Trophoblast cell (in vitro differentiated cells and primary cell): ENCODE measurements around the gene CRYBG1.

ENCODE experiments used
- DNase-seq, 2 donors: peaks; one replicate each; pipeline ENCODE4 v3.0.0-alpha.2; 2016
- H2AFZ ChIP-seq: 2 replicates; pipeline ENCODE4 v1.6.1; 2013; ENCODE audit warnings: low read length, moderate library complexity, mild to moderate bottlenecking; ENCODE audit not compliant: insufficient read depth, poor library complexity
- H2AK5ac ChIP-seq: 2 replicates; pipeline ENCODE4 v1.6.1; 2013; ENCODE audit warnings: mild to moderate bottlenecking, low read length
- H2BK120ac ChIP-seq: 2 replicates; pipeline ENCODE4 v1.6.1; 2013; ENCODE audit warnings: low read length, mild to moderate bottlenecking, moderate library complexity; ENCODE audit not compliant: insufficient read depth, poor library complexity
- H2BK12ac ChIP-seq: 2 replicates; pipeline ENCODE4 v1.6.1; 2013; ENCODE audit warnings: mild to moderate bottlenecking, low read length, moderate library complexity
- H2BK5ac ChIP-seq: 2 replicates; pipeline ENCODE4 v1.6.1; 2013; ENCODE audit warnings: low read length, low read depth, moderate library complexity, mild to moderate bottlenecking; ENCODE audit not compliant: poor library complexity
- H3K14ac ChIP-seq: 2 replicates; pipeline ENCODE4 v1.6.1; 2013; ENCODE audit warnings: mild to moderate bottlenecking, low read length
- H3K18ac ChIP-seq: 2 replicates; pipeline ENCODE4 v1.6.1; 2013; ENCODE audit warnings: mild to moderate bottlenecking, low read length
- H3K23ac ChIP-seq: 2 replicates; pipeline ENCODE4 v1.6.1; 2013; ENCODE audit warnings: low read length
- H3K27ac ChIP-seq: 2 replicates; pipeline ENCODE4 v1.5.1; 2013; ENCODE audit warnings: low read depth, mild to moderate bottlenecking, inconsistent platforms, low read length, moderate library complexity
- H3K27me3 ChIP-seq: 2 replicates; pipeline ENCODE4 v1.6.1; 2013; ENCODE audit warnings: inconsistent platforms, mild to moderate bottlenecking, low read length, moderate library complexity; ENCODE audit not compliant: insufficient read depth
- H3K36me3 ChIP-seq, 2 experiments: 1 replicate in 1 of 2; 2 replicates in 1 of 2; pipeline ENCODE4 v1.6.1; 2013; ENCODE audit warnings: low read length in 2 of 2, mild to moderate bottlenecking in 2 of 2, moderate library complexity in 1 of 2; ENCODE audit not compliant: insufficient read depth in 2 of 2, control insufficient read depth in 1 of 2
- H3K4ac ChIP-seq: 2 replicates; pipeline ENCODE4 v1.6.1; 2013; ENCODE audit warnings: low read depth, mild to moderate bottlenecking, low read length, moderate library complexity
- H3K4me1 ChIP-seq, 2 experiments: 1 replicate in 1 of 2; 2 replicates in 1 of 2; pipeline ENCODE4 v1.6.1; 2013; ENCODE audit warnings: low read length in 2 of 2, mild to moderate bottlenecking in 2 of 2, moderate library complexity in 1 of 2; ENCODE audit not compliant: insufficient read depth in 2 of 2, control insufficient read depth in 1 of 2
- H3K4me2 ChIP-seq: 2 replicates; pipeline ENCODE4 v1.6.1; 2013; ENCODE audit warnings: inconsistent platforms, mild to moderate bottlenecking, low read length, moderate library complexity
- H3K4me3 ChIP-seq: 2 replicates; pipeline ENCODE4 v1.5.1; 2013; ENCODE audit warnings: mild to moderate bottlenecking, low read depth, low read length, inconsistent platforms
- H3K79me1 ChIP-seq: one replicate; pipeline ENCODE4 v1.6.1; 2013; ENCODE audit warnings: low read length
- H3K79me2 ChIP-seq: 2 replicates; pipeline ENCODE4 v1.6.1; 2013; ENCODE audit warnings: low read length, mild to moderate bottlenecking; ENCODE audit not compliant: control insufficient read depth, insufficient read depth, poor library complexity
- H3K9ac ChIP-seq: 2 replicates; pipeline ENCODE4 v1.6.1; 2013; ENCODE audit warnings: mild to moderate bottlenecking, low read length
- H3K9me3 ChIP-seq: 2 replicates; pipeline ENCODE4 v1.6.1; 2013; ENCODE audit warnings: low read depth, mild to moderate bottlenecking, control low read depth, inconsistent platforms, low read length; ENCODE audit not compliant: insufficient read depth
- H4K12ac ChIP-seq: 2 replicates; pipeline ENCODE4 v1.6.1; 2013; ENCODE audit warnings: low read depth, mild to moderate bottlenecking, low read length, moderate library complexity
- H4K8ac ChIP-seq: 2 replicates; pipeline ENCODE4 v1.6.1; 2013; ENCODE audit warnings: low read depth, mild to moderate bottlenecking, low read length, moderate library complexity
- H4K91ac ChIP-seq: one replicate; pipeline ENCODE4 v1.6.1; 2013; ENCODE audit warnings: low read depth, mild to moderate bottlenecking, low read length, moderate library complexity
- WGBS: extraction: QIAGEN DNeasy Blood & Tissue Kit; methylation state at CpG from one replicate; pipeline ENCODE4 v1.1.7; 2013; ENCODE audit warnings: missing lambda C conversion rate; ENCODE audit not compliant: insufficient read length, insufficient coverage; ENCODE audit errors: extremely low coverage; 5-methylcytosine and 5-hydroxymethylcytosine counted together

Gene CRYBG1

GRCh38 chr6:106383573-106383972, 23.1 kb downstream of the CRYBG1 start:
- Histone ChIP-seq H2AFZ (no peak overlapping the region), H3K23ac (no peak overlapping the region), H3K4me3 (no peak overlapping the region), H3K79me2 (no peaks in the 10 kb centered on the region), H3K14ac (no peak overlapping the region), H2BK120ac (no peak overlapping the region), H3K9me3 (no peaks in the 10 kb centered on the region), H3K18ac (no peak overlapping the region), H2BK5ac (no peak overlapping the region), H3K79me1 (no peaks in the 10 kb centered on the region), H3K4me2 (no peak overlapping the region), H3K27me3 (no peaks in the 10 kb centered on the region), H2AK5ac (no peak overlapping the region), H3K4ac (no peak overlapping the region), H3K9ac (no peak overlapping the region), H4K91ac (no peak overlapping the region), H3K4me1 (peaks cover 0 to 5% of the 10 kb centered on the region in 2 experiments), H3K36me3 (no peaks in the 10 kb centered on the region), H4K12ac (no peak overlapping the region), H4K8ac (no peak overlapping the region), H3K27ac (no peak overlapping the region), H2BK12ac (no peak overlapping the region)
- no CpG with 5 or more reads among the region's 2 CpGs for WGBS
- peak in 1 of 2 donors; percentile 78 for DNase-seq

DNA sequence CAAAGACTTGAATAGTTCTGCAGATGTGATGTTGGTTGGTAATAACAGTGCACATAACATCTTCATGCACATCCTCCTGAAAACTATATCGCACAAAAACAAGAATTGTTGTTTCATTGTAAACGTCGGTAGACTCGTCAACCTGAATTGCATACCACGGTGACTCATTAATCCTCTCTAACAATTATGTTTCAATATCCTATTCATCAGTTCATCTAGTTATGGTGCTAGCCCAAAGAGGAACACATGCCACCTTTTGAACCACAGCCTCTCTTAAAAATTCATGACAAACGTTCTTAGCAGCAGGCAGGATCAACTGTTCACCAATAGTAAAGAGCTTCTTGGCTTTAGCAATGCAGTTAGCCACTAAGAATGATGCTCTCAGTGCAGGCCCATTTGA, 25.0 kb downstream of the CRYBG1 start:
- H3K79me1 ChIP-seq, result no peaks in the 10 kb centered on the region
- no peak overlapping the region for H4K91ac ChIP-seq
- H3K4me2 ChIP-seq, result no peak overlapping the region
- H3K9me3 ChIP-seq, result no peaks in the 10 kb centered on the region
- DNase-seq, result no peak
- H3K18ac ChIP-seq, result no peak overlapping the region
- no peak overlapping the region for H2BK5ac ChIP-seq
- no peak overlapping the region for H2BK120ac ChIP-seq
- no peaks in the 10 kb centered on the region for H3K79me2 ChIP-seq
- H2BK12ac ChIP-seq, result no peak overlapping the region
- no peak overlapping the region for H3K23ac ChIP-seq
- no peak overlapping the region for H3K9ac ChIP-seq
- no CpG with 5 or more reads among the region's 6 CpGs for WGBS
- no peak overlapping the region for H3K4me3 ChIP-seq
- H2AK5ac ChIP-seq, result no peak overlapping the region
- H4K12ac ChIP-seq, result no peak overlapping the region
- H3K27ac ChIP-seq, result no peak overlapping the region
- no peak overlapping the region for H3K4ac ChIP-seq
- H4K8ac ChIP-seq, result no peak overlapping the region
- peaks cover 0 to 5% of the 10 kb centered on the region in 2 experiments for H3K4me1 ChIP-seq
- H3K27me3 ChIP-seq, result no peaks in the 10 kb centered on the region
- H3K36me3 ChIP-seq, result no peaks in the 10 kb centered on the region
- no peak overlapping the region for H2AFZ ChIP-seq
- H3K14ac ChIP-seq, result no peak overlapping the region

GRCh38 chr6:106387875-106388274, 27.4 kb downstream of the CRYBG1 start:
- WGBS, result no CpG with 5 or more reads among the region's 3 CpGs

GRCh38 chr6:106390088-106390487, 29.6 kb downstream of the CRYBG1 start:
- no peak overlapping the region for H2AK5ac ChIP-seq
- H3K27ac ChIP-seq, result no peak overlapping the region
- no peak for DNase-seq
- no peak overlapping the region for H4K91ac ChIP-seq
- no peak overlapping the region for H3K9ac ChIP-seq
- H3K36me3 ChIP-seq, result no peaks in the 10 kb centered on the region
- H3K4me2 ChIP-seq, result no peak overlapping the region
- H4K8ac ChIP-seq, result no peak overlapping the region
- no peak overlapping the region for H2BK120ac ChIP-seq
- H2BK12ac ChIP-seq, result no peak overlapping the region
- no peaks in the 10 kb centered on the region for H3K79me2 ChIP-seq
- no peak overlapping the region for H2AFZ ChIP-seq
- no peak overlapping the region for H3K18ac ChIP-seq
- H2BK5ac ChIP-seq, result no peak overlapping the region
- H3K9me3 ChIP-seq, result no peaks in the 10 kb centered on the region
- no peaks in the 10 kb centered on the region for H3K27me3 ChIP-seq
- no peaks in the 10 kb centered on the region for H3K79me1 ChIP-seq
- H3K4me3 ChIP-seq, result no peak overlapping the region
- no peak overlapping the region for H3K14ac ChIP-seq
- no peak overlapping the region for H4K12ac ChIP-seq
- WGBS, result no CpG with 5 or more reads among the region's 1 CpG
- no peak overlapping the region for H3K23ac ChIP-seq
- H3K4ac ChIP-seq, result no peak overlapping the region
- H3K4me1 ChIP-seq, result no peaks in the 10 kb centered on the region

More at GRCh38 chr6:106387875-106388274, 27.4 kb downstream of the CRYBG1 start:
- Histone ChIP-seq H4K91ac (no peak overlapping the region), H4K12ac (no peak overlapping the region), H3K23ac (no peak overlapping the region), H3K36me3 (no peaks in the 10 kb centered on the region), H3K4me2 (no peak overlapping the region), H3K27ac (no peak overlapping the region), H2AFZ (no peak overlapping the region), H3K4me3 (no peak overlapping the region), H3K79me1 (no peaks in the 10 kb centered on the region), H3K4ac (no peak overlapping the region), H3K14ac (no peak overlapping the region), H2AK5ac (no peak overlapping the region), H2BK120ac (no peak overlapping the region), H2BK12ac (no peak overlapping the region), H2BK5ac (no peak overlapping the region), H3K4me1 (no peaks in the 10 kb centered on the region), H3K18ac (no peak overlapping the region), H3K27me3 (no peaks in the 10 kb centered on the region), H3K9me3 (no peaks in the 10 kb centered on the region), H3K9ac (no peak overlapping the region), H3K79me2 (no peaks in the 10 kb centered on the region), H4K8ac (no peak overlapping the region)
- DNase-seq, result no peak
